SK-N-MC (cell line): ENCODE results near the gene SORBS1.

Experiments used
- EZH2 ChIP-seq: fragments of 200-600 bp; sonication (generic); IDR thresholded peaks from one replicate; pipeline ENCODE4 v1.6.1; 2017; ENCODE audit warnings: antibody characterized with exemption
- FOXP2 ChIP-seq: optimal IDR thresholded peaks from 2 replicates; pipeline ENCODE3; 2011; ENCODE audit warnings: mild to moderate bottlenecking, moderate library complexity; ENCODE audit not compliant: insufficient read depth; ENCODE audit errors: extremely low read length, control extremely low read depth
- POLR2AphosphoS5 ChIP-seq: IDR thresholded peaks from 2 replicates; pipeline ENCODE4 v1.6.1; 2012; ENCODE audit warnings: mild to moderate bottlenecking, low read depth, low read length, borderline replicate concordance

- no peak for TF ChIP-seq EZH2
- TF ChIP-seq POLR2AphosphoS5 = no peak
- TF ChIP-seq FOXP2 = no peak
Observed at GRCh38 chr10:95389176-95389575, 172.0 kb downstream of the SORBS1 start.
